DOHH2 (cell line): ENCODE results near the gene DBNDD1.

Experiments used
- CTCF ChIP-seq: fragments of 200-600 bp; sonication (generic); IDR thresholded peaks from one replicate; pipeline ENCODE4 v1.5.1; 2014; ENCODE audit warnings: antibody characterized with exemption, mild to moderate bottlenecking, low read depth, low read length; ENCODE audit not compliant: poor library complexity, severe bottlenecking
- EZH2phosphoT487 ChIP-seq: fragments of 200-600 bp; sonication (generic); IDR thresholded peaks from 2 replicates; pipeline ENCODE4 v1.6.1; 2017; ENCODE audit warnings: borderline replicate concordance, mild to moderate bottlenecking, antibody characterized with exemption, low read length, moderate library complexity, mixed read lengths

DNA sequence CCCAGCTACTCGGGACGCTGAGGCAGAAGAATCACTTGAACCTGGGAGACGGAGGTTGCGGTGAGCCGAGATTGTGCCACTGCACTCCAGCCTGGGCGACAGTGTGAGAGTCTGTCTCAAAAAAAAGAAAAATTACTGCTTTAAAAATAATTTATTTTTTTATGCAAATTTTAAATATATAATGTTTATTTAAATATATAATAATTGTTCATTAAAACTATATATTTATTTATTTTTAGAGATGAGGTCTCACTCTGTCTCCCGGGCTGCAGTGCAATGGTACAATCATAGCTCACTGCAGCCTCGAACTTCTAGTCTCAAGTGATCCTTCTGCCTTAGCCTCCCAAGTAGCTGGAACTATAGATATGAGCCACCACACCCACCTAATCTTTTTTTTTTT lies 15.2 kb upstream of the DBNDD1 start:
- TF ChIP-seq CTCF (no peak), EZH2phosphoT487 (no peak)
